HAP-1 (cell line): ENCODE results near the gene ZC3H13.
"Not testable (repeated sequence)": the region's sequence is repeated elsewhere in the genome, so short reads cannot be mapped to it uniquely, and the experiment has no call there.

Experiments used
- DNase-seq, 2 experiments: peaks; one replicate each; pipeline ENCODE4 v3.0.0-alpha.2; 2016 to 2020; ENCODE audit warnings: low spot score in 2 of 2
- H3K27me3 ChIP-seq: fragments of 250-450 bp; sonication (Bioruptor Pico); 2 replicates; pipeline ENCODE4 v1.5.1; 2020; ENCODE audit warnings: low read depth, mild to moderate bottlenecking, moderate library complexity
- H3K36me3 ChIP-seq: fragments of 250-450 bp; sonication (Bioruptor Pico); replicated peaks from 2 replicates; pipeline ENCODE4 v1.5.1; 2020; ENCODE audit warnings: mild to moderate bottlenecking
- H3K4me1 ChIP-seq: fragments of 250-450 bp; sonication (Bioruptor Pico); 2 replicates; pipeline ENCODE4 v1.5.1; 2020; ENCODE audit warnings: mild to moderate bottlenecking
- H3K4me3 ChIP-seq: fragments of 250-450 bp; sonication (Bioruptor Pico); 2 replicates; pipeline ENCODE4 v1.5.1; 2020; ENCODE audit warnings: mild to moderate bottlenecking, moderate library complexity
- H3K9me3 ChIP-seq: fragments of 250-450 bp; sonication (Bioruptor Pico); 2 replicates; pipeline ENCODE4 v1.5.1; 2020; ENCODE audit warnings: mild to moderate bottlenecking, moderate library complexity
- in situ Hi-C: fragments of 300-500 bp; cut with MboI; formaldehyde crosslinking; loops from 3 replicates; pipeline ENCODE4 v1.14.3; 2020; ENCODE audit warnings: low sequenced_read_pairs, inconsistent platforms, mixed read lengths

ZC3H13 gene

GRCh38 chr13:46016216-46016615 is 36.3 kb downstream of the ZC3H13 start:
- peaks cover 5% of the 10 kb centered on the region; the same call in 1 of the 2 replicates for H3K4me1 ChIP-seq
- in situ Hi-C loops, result no loop called here
- no peak overlapping the region for H3K4me3 ChIP-seq
- H3K36me3 ChIP-seq, result peaks cover 25% of the 10 kb centered on the region
- no peaks in the 10 kb centered on the region for H3K27me3 ChIP-seq
- no peak for DNase-seq
- H3K9me3 ChIP-seq, result no peaks in the 10 kb centered on the region

GRCh38 chr13:46015366-46015765 is 37.2 kb downstream of the ZC3H13 start:
- Histone ChIP-seq H3K36me3 (peaks cover 25% of the 10 kb centered on the region), H3K4me1 (no peaks in the 10 kb centered on the region), H3K4me3 (no peak overlapping the region), H3K27me3 (no peaks in the 10 kb centered on the region), H3K9me3 (no peaks in the 10 kb centered on the region)
- in situ Hi-C loops, result no loop called here
- no peak for DNase-seq

- in situ Hi-C loops, result no loop called here
- H3K4me3 ChIP-seq, result no peak overlapping the region
- H3K9me3 ChIP-seq, result no peaks in the 10 kb centered on the region
- DNase-seq, result no peak
- peaks cover 14% of the 10 kb centered on the region for H3K36me3 ChIP-seq
- no peaks in the 10 kb centered on the region for H3K27me3 ChIP-seq
- H3K4me1 ChIP-seq, result no peaks in the 10 kb centered on the region; the same call in 1 of the 2 replicates
Observed at GRCh38 chr13:46012404-46012803, 40.1 kb downstream of the ZC3H13 start.

GRCh38 chr13:46010148-46010547 is 42.4 kb downstream of the ZC3H13 start:
- Histone ChIP-seq H3K4me1 (no peaks in the 10 kb centered on the region; the same call in 1 of the 2 replicates), H3K4me3 (no peak overlapping the region), H3K27me3 (no peaks in the 10 kb centered on the region), H3K36me3 (peaks cover 3% of the 10 kb centered on the region), H3K9me3 (no peaks in the 10 kb centered on the region)
- in situ Hi-C loops, result no loop called here
- DNase-seq, result peak in 1 of 2 experiments; percentile 11

GRCh38 chr13:46008631-46009030 is 43.9 kb downstream of the ZC3H13 start:
- H3K36me3 ChIP-seq, result peaks cover 3% of the 10 kb centered on the region
- H3K9me3 ChIP-seq, result no peaks in the 10 kb centered on the region
- H3K4me3 ChIP-seq, result no peak overlapping the region
- peaks cover 4% of the 10 kb centered on the region for H3K4me1 ChIP-seq
- no peaks in the 10 kb centered on the region for H3K27me3 ChIP-seq
- peak in 1 of 2 experiments; percentile 75 for DNase-seq
- in situ Hi-C loops, result no loop called here

GRCh38 chr13:46006688-46007452 is 45.7 kb downstream of the ZC3H13 start:
- Histone ChIP-seq H3K27me3 (no peaks in the 10 kb centered on the region), H3K4me1 (peaks cover 12% of the 10 kb centered on the region), H3K4me3 (no peak overlapping the region), H3K36me3 (peaks cover 8% of the 10 kb centered on the region), H3K9me3 (no peaks in the 10 kb centered on the region)
- DNase-seq, result no peak
- in situ Hi-C loops, result no loop called here

GRCh38 chr13:46004491-46004890 is 48.1 kb downstream of the ZC3H13 start:
- peaks cover 12% of the 10 kb centered on the region for H3K4me1 ChIP-seq
- no peaks in the 10 kb centered on the region for H3K27me3 ChIP-seq
- H3K36me3 ChIP-seq, result peaks cover 25% of the 10 kb centered on the region
- in situ Hi-C loops, result no loop called here
- no peaks in the 10 kb centered on the region for H3K9me3 ChIP-seq
- no peak for DNase-seq
- H3K4me3 ChIP-seq, result no peak overlapping the region

GRCh38 chr13:45996631-45997030 is 55.9 kb downstream of the ZC3H13 start:
- no peaks in the 10 kb centered on the region for H3K27me3 ChIP-seq
- no peaks in the 10 kb centered on the region for H3K4me1 ChIP-seq
- peaks cover 20% of the 10 kb centered on the region for H3K36me3 ChIP-seq
- no peaks in the 10 kb centered on the region for H3K9me3 ChIP-seq
- in situ Hi-C loops, result no loop called here
- H3K4me3 ChIP-seq, result no peak overlapping the region
- DNase-seq, result no peak

GRCh38 chr13:45995245-45995644 is 57.3 kb downstream of the ZC3H13 start:
- peaks cover 7% of the 10 kb centered on the region; the same call in 1 of the 2 replicates for H3K36me3 ChIP-seq
- in situ Hi-C loops, result no loop called here
- no peak overlapping the region for H3K4me3 ChIP-seq
- H3K4me1 ChIP-seq, result no peaks in the 10 kb centered on the region
- H3K9me3 ChIP-seq, result no peaks in the 10 kb centered on the region
- no peak for DNase-seq
- no peaks in the 10 kb centered on the region for H3K27me3 ChIP-seq

- H3K36me3 ChIP-seq, result peaks cover 2% of the 10 kb centered on the region; the same call in 1 of the 2 replicates
- H3K4me3 ChIP-seq, result no peak overlapping the region
- no peaks in the 10 kb centered on the region for H3K4me1 ChIP-seq
- no peaks in the 10 kb centered on the region for H3K9me3 ChIP-seq
- DNase-seq, result no peak
- in situ Hi-C loops, result no loop called here
- no peaks in the 10 kb centered on the region for H3K27me3 ChIP-seq
Observed at GRCh38 chr13:45994752-45995151, 57.8 kb downstream of the ZC3H13 start.

GRCh38 chr13:45989607-45990006 is 62.9 kb downstream of the ZC3H13 start:
- in situ Hi-C loops, result no loop called here
- Histone ChIP-seq H3K9me3 (no peaks in the 10 kb centered on the region), H3K36me3 (peaks cover 21% of the 10 kb centered on the region), H3K4me1 (no peaks in the 10 kb centered on the region), H3K4me3 (no peak overlapping the region), H3K27me3 (no peaks in the 10 kb centered on the region)
- DNase-seq, result no peak

- H3K36me3 ChIP-seq, result peaks cover 22% of the 10 kb centered on the region
- H3K4me1 ChIP-seq, DNase-seq, in situ Hi-C loops, H3K27me3 ChIP-seq, H3K9me3 ChIP-seq, H3K4me3 ChIP-seq: not testable (repeated sequence)
Observed at GRCh38 chr13:45981127-45981526, 71.4 kb downstream of the ZC3H13 start.

- DNase-seq, result no peak
- H3K4me3 ChIP-seq, result no peak overlapping the region
- no peaks in the 10 kb centered on the region for H3K27me3 ChIP-seq
- in situ Hi-C loops, result no loop called here
- H3K9me3 ChIP-seq, result no peaks in the 10 kb centered on the region
- peaks cover 33% of the 10 kb centered on the region for H3K36me3 ChIP-seq
- H3K4me1 ChIP-seq, result no peaks in the 10 kb centered on the region
Observed at GRCh38 chr13:45975337-45975736, 77.2 kb downstream of the ZC3H13 start.

GRCh38 chr13:45974500-45974899 is 78.0 kb downstream of the ZC3H13 start:
- no peaks in the 10 kb centered on the region for H3K9me3 ChIP-seq
- H3K4me1 ChIP-seq, result no peaks in the 10 kb centered on the region
- peaks cover 37% of the 10 kb centered on the region for H3K36me3 ChIP-seq
- DNase-seq, result no peak
- no peaks in the 10 kb centered on the region for H3K27me3 ChIP-seq
- in situ Hi-C loops, result no loop called here
- no peak overlapping the region for H3K4me3 ChIP-seq
